HG03571 (cell line): ENCODE data around the gene ARHGEF12.
A peak's percentile ranks its signal among the peaks of the same experiment; 100 is the strongest.

ENCODE experiments used
- ATAC-seq: cut with Tn5 transposase; IDR thresholded peaks from one replicate; pipeline ENCODE4 v1.9.1; 2021; ENCODE audit not compliant: unreplicated experiment

ARHGEF12 gene

DNA sequence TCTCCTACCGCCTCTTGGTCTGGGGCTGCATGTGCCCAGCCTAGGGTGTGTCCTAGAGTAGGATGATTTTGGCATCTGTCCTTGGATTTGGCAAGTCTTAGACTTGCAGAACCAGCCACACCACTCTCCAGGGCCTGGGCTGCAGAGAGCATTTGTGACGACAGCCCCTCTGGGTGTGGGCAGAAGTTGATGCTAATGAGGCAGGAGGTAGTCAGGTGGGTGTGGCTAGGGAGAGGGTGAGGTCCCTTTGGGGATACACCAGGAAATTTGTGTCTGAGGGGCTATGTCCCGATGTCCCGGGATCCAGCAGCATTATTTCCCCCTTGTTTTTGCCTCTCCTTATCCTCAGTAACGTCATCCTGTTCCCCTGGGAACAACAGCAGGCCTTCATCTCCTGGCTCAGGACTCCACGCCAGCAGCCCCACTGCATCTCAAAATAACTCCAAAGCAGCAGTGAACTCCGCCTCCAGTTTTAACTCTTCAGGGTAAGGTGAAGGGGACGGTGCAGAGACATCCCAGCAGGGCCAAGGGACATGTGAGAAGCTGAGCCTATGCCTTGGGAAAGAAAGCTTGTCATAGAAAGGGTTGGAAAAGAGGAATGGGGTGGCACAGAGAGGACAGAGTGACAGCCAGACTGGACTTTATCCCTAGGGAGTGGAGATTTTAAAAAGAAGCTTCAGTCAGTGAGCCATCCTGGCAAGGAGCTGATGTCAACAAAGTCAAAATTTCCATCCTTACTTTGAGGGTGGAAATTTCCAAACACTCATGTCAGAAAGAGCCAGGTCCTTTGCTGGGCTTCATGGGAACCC, 19.1 kb upstream of the ARHGEF12 start:
- no peak for ATAC-seq

DNA sequence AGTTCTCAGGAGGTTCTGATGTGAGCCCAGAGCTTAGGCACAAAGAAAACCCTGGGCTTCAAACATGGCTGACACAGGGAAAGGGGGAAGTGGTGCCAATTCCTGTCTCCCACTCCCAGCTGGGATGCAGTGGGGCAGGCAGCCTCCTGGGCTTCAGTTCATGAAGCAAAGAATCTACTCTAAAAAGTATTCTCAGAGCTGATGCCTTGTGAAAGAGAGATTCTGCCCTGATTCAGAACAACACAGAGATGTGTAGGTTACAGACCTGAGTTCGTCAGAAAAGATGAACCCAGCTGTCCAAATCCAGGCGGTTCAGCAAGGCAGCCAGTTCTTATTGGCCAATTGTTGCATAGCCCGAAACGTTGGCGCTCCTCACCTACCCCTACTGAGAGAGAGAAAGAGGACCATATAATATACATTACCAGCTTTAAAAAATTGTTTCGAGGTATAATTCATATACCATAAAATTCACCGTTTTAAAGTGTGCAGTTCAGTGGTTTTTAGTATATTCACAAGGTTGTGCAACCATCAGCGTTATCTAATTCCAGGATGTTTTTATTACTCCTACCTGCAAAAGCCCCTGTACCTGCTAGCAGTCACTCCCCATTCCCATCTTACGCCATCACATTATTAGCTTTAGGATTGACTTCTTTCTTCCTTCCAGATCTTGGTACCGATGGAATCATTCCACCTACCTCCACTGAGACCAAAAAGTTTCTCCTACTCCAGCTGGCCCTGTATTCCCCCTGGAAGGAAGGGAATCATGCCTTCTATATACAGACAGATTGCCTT, 18.3 kb upstream of the ARHGEF12 start:
- ATAC-seq = no peak

DNA sequence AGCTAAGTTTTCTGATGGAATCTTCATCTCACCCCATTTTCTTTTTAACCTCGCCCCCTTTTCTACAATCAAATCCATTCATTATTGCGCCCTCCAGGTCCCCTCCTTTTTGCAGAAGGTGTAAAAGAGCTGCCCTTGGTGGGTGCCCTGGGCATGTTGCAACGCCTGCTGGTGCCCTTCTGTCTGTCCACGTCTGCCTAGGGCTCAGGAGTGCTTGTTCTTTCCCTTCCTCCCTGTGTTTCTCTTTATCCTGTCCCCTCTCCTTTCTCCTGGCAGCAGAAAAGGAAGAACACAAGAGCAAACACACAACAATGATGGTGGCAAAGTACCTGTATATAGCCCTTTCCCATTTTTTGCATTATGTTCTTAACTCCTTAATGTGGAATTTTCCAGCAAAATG, 17.3 kb upstream of the ARHGEF12 start:
- ATAC-seq = no peak

DNA sequence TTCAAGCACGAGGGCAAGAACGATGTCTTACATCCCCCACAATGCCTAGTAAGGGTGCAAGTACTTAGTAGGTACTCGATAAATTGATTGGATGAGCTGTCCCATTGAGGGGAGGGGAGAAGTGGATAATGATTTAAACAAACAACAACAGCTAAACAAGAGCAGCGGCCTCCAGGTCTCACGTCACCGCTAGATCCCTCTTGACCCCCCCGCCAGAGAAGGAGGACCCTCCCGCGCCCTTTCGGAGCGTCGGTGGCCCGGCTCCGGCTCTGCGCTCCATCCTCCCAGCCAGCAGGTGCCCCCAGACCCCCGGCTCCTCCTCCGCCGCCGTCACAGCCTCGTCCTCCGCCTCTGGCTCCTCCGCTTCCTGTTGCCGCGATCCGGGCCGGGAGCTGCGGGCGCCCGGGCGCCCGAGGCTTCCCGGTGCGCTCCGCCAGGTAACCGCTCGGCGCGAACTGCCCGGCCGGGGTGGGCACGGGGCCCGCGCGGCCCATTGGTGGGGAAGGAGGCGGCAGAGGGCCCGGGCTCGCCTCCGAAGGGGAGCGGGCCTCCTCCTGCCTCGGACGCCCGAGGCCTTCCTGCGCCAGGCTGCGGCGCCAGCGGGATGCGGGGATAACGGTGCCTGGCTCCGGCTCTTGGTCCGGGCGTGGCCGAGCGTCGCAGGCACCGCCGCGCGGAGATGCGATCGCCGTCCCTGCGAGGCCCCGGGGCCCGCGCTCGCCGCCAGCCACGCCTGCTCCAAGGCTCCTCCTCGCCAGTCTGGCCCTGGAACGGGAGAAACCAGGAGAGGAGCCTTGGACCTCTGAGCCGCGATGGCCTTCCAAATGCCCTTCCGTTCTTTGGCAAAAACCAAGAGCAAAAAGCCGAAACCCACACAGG, 11.0 kb upstream of the ARHGEF12 start, which contains the start of gene TLCD5:
Gene TLCD5, plus strand, starts transcription at position 368 of the 879 bp plus-strand sequence. CDS start 2,143 bp downstream, outside the sequence.
- no peak for ATAC-seq

DNA sequence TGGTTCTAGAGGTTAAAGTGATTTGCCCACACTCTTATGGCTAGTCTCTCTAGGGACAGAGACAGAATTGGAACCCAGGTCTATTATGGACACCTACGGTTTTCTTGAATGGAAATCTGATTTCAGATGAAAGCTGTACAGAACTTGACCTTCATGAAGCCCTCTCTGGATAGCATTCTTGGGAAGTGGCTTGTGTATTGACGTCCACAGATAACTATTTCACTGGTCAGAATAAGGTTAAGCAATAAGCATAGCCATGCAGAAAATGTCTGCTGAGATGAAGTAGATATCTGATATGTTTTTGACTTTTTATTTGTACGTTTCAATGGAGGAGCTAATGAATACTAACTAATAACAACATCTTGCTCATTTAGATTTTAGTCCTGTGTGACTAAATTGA, 10.0 kb upstream of the ARHGEF12 start:
- no peak for ATAC-seq

DNA sequence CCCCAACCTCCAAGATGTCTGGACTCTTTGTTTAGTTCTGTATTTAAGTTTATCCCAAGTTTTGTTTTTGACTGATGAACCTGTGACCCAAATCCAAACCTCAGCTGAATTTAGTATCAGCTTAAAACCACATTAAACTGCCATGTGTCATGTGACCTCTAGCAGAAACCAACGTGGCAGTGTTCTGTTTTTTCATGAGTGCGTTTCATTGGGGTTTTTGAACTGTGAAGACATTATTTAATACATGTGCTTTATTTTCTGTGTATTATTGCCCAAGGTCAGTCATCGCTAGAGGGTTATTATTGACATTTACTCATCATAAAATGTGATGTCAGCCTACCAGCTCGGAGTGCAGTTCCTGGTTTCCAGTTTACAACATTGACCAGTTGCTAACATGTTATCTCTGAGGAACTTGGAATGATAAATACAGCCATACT, 9.3 kb upstream of the ARHGEF12 start:
- ATAC-seq = no peak

DNA sequence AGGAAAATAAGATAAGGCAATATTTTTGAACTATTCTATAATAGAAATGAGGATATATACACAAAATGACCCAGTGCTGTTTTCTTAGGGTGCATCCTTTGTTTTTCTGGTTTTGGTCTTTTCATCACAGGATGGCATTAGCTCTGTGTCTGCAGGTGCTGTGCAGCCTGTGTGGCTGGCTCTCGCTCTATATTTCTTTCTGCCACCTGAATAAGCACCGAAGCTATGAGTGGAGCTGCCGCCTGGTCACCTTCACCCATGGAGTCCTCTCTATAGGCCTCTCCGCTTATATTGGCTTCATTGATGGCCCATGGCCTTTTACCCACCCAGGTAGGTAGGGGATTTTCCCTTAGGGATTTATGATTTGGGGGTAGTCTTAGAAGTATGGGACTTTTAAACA, 8.9 kb upstream of the ARHGEF12 start:
- ATAC-seq = no peak

DNA sequence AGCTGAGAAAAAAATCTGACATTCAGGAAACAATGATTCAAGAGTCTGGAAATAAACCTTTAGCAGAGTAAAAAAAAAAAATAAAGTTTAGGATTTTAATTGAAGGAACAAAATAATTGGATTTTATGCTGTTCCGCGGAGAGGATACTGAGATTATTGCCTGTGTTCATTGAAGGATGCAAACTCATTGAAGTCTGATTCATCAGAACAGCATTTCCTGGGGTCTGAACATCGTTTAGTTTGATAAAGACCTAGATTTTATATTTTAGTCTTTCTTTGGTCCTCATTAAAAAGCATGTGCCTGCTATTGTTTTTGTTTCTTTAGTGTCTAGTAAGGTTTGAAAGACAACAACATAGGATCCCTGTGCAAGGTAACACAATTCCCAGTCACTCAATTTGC, 6.7 kb upstream of the ARHGEF12 start:
- no peak for ATAC-seq

DNA sequence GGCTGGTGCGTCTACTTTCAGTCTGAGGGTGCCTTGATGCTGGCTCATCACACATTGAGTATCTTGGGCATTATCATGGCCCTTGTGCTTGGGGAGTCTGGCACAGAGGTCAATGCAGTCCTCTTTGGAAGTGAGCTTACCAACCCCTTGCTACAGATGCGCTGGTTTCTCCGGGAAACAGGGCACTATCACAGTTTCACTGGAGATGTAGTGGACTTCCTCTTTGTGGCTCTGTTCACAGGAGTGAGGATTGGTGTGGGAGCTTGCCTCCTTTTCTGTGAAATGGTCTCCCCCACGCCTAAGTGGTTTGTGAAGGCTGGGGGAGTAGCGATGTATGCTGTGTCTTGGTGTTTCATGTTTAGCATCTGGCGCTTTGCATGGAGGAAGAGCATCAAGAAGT, 6.2 kb upstream of the ARHGEF12 start:
- ATAC-seq = no peak

DNA sequence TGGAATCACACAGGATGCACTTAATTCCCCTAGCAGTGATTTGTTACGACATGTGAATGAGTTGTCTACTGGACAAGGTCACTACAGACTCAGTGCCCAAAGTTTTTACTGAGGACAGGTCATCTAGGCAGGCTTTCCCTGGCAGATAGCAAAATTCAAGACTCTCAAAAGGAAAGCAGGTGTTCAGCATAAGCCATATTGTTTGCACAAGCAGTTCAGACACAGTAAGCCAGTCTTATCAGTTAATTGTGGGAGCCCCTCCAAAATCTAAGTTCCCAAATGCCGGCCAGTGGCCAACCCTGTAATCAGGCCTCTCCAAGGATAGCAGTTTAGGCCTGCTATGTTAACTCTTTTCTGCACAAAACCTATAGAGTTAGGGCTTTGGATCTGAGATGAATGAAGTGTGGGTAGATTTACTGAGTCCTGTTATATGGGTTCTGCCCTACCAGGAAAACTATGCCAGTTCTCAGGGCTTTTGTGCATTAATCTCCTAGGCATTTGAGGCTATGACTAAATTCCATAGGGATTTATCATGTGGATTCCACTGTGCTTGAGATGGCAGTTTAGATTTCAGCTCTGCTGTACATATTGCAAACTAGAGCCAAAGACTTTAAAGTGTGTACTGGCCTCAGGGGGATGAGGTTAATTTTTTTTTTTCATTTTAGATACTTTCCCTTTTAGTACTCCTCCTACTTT, 4.8 kb upstream of the ARHGEF12 start:
- no peak for ATAC-seq

DNA sequence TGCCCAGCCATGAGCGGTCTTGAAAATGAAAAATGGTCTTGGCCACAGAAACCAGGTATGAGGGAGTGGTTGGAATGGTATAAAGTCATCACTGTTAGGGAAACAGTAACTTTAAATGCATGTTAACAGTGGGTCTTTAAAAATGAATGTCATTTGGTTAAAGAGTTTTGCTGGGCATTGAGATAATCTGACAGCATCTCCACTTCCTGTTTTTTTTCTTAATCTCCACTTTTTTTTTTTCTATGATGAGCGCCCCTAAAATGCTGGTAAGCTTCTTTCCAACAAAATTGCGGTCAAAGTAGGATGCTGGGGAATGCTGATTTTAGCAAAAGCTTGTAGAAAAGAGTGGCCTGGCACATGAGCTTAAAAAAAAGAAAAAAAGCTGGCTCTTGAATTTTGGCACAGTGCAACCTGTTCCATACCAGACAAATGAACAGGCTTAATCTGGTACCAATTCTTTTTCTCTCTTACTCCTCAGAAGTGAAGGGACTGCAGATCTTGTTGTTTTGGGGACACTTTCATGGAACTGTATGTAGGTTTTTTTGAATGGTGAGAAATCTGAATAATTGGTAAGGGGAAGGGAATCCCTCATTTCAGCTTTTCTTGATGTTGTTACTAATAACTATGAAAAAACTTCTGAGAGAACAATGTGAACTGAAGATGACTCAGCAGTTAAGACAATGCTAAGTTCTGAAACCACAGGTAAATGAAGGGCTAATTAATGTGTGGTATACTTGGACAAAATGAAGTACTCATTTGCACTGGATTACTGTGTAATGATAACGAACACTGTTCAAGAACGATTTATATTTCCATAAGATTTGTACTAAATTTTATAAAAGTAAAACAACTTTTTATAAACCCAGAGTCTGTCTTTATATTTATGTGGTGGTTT, 3.1 kb upstream of the ARHGEF12 start:
- ATAC-seq = no peak

DNA sequence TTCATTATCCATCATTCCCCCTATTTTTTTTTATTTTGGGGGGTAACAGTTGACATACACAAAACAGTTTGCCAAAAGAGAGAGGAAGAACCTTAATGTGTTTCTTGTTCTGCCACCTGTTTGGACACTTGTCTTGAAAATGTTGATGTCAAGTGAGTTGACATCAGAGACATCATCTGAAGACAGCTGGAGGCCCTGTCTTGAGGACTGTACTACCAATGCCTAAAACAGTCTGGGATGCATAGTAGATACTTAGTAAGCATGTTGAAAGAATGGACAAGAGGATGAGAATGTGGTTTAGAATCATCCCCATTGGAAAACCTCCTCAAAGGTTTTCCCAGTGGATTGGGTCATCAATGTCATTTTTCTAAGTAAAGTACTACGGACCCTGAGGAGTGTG, 2.4 kb upstream of the ARHGEF12 start:
- no peak for ATAC-seq

DNA sequence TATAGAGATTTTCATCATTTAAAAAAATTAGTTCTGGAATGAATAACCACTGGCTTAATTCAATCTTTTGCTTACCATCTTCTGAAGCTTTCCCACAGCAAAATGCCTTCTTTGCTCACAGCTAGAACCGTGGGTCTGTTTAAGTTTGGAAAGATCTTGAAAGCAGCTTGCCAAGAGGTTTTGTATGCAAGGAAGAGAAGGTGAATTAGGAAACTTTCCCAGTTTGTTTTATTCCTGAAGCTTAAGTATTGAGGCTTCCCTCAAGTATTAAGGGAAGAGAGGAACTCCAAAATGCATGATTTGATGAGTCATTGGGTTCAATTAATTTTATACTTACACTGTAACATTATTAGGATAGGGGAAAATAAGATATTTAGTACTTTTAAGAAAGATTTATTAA, 1.9 kb upstream of the ARHGEF12 start:
- no peak for ATAC-seq

DNA sequence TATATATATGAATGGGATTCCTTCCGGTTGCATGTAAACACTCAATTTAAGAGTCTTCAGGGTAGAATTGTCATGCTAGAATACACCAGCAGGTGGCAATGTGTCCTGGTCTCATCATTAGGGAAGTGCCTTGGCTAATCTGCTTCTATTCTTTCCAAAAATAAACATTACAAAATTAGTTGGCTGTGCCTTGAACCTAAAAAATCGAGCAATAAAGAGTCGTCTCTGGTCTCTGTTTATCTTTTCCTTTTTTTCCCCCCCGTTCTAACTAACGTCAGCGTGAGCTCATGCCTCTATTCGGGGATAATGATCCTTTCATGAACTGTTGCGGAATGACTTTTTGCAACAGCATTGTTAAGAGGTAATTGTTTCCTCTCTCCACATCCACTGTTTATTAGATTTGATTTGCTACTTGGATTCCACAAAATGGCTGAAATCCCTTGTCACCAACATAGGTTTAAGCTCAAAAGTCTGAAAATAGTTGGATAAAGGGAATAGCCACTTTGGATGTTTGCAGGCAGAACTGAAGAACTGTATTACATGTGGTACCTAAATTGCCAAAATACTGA, 1.2 kb upstream of the ARHGEF12 start:
- no peak for ATAC-seq

DNA sequence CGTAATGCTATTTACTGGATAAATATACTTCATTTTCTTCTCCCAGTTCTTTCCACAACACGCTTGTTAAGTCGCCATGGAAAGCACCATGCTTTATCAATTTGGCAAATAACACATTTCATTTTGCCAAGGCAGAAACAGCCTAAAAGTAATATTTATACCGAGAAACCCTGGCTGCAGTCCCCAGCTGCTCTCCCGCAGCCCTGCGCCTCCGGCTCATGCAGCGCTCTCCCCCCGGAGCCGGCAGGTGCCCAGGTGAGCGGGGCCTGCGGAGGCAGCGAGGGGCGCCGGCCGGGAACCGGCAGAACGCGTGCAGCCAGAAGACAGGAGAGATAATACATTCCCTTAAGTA, 681 bp upstream of the ARHGEF12 start:
- peak; percentile 14 for ATAC-seq

DNA sequence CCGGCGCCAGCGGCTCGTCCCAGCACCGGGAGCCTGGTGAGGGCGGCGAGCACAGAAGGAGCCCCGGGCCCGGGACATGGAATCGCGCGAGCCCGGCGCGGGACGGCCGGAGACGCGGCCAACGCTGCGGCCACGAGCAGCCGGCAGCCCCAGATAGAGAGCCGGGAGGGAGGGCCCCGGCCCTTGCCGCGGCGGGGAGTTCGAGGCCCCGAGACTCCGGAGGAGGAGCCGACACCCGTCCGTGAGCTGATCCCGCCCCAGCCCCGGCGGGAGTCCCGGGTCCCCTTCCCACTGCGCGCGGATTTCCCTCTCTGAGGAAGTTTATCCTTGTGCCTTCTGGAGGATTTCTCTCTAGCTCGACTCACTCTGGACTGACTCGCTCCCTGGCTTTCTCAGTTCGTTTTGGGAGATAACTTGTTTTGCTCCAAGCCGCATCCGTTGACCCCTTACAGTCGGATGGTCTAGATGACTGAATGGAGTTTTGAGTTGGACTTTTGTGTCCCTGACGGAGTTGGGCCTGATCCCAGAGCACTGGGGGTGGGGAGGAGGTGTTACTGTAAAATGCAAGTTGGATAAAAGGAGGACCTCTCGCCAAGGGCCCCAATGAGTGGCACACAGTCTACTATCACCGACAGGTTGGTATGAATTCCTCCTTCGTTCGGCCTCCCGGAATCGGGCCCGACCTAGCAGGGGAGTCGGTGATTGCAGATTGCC, 585 bp downstream of the ARHGEF12 start:
- ATAC-seq = no peak

DNA sequence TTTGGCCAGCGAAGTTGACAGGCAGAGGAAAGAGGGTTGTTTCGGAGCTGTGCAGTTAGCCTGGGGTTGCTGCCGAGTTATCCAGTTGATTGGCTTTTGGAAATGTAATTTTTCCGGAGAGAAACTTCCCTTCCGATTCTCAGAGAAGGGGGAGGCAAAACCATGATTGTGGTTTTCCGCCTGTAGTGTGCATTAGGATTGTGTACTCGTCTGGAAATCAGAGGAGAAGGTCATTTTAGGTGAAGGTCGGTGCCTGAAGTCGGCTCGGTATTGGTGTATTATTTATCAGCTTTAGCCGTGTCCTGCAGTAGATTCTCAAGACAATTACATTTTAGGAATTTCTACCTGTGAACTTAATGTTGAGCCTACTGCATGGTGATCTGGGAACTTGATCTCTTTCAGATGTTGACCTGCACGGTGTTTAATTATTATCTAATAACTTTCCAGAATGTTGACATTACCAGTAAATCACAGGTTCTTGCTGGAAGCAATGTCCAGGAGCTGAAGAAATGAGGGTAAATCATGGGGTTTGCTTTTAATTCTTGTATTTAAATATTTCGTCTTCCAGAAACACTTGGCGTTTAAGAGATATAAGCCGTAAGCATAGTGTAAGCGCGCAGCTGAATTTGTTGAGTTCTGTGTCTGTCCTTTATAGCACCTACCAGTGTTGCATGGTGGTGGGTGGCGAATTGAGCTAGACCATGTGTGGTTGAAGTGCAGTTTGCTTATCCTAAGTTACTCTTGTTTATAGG, 1.3 kb downstream of the ARHGEF12 start:
- ATAC-seq = no peak
